Naive thymus-derived CD4-positive, alpha-beta T cell (primary cell): ENCODE results near the gene SHCBP1. TPM values are rescaled to one million over a fixed set of nuclear protein-coding genes. Genes with fewer than 3 reads are reported as not detected.

Experiments used
- ATAC-seq: fragments of 150-1000 bp; cut with Tn5 transposase; 2 replicates; pipeline ENCODE4 v1.10.0; 2021; ENCODE audit warnings: mild to moderate bottlenecking, moderate library complexity
- CTCF ChIA-PET: fragments of 350-600 bp; sonication (Branson Sonifier 250); formaldehyde crosslinking; loops from one replicate; lab custom pipeline; 2021; ENCODE audit warnings: antibody characterized with exemption; lab: Charles Lee
- POLR2A ChIA-PET: fragments of 350-600 bp; sonication (Branson Sonifier 250); formaldehyde crosslinking; loops from one replicate; lab custom pipeline; 2021; ENCODE audit warnings: antibody characterized with exemption, inconsistent platforms; lab: Charles Lee
- DNase-seq, 9 donors: peaks; one replicate each; pipeline versions ENCODE4 v3.0.0 to v3.0.0-alpha.2; 2020 to 2022; ENCODE audit warnings: mixed read lengths in 1 of 9
- H3K27ac ChIP-seq: one replicate; pipeline ENCODE4 v1.7.0; 2013; ENCODE audit warnings: mild to moderate bottlenecking, low read depth, low read length, moderate library complexity
- H3K27me3 ChIP-seq, 2 donors: one replicate each; pipeline ENCODE4 v1.7.0; 2013; ENCODE audit warnings: low read length in 2 of 2, mild to moderate bottlenecking in 2 of 2, moderate library complexity in 2 of 2; ENCODE audit not compliant: control insufficient read depth in 2 of 2, insufficient read depth in 2 of 2
- H3K36me3 ChIP-seq, 3 experiments: 1 replicate in 2 of 3; 2 replicates in 1 of 3; pipeline ENCODE4 v1.7.0; 2013; ENCODE audit warnings: low read length in 3 of 3, mild to moderate bottlenecking in 3 of 3, moderate library complexity in 1 of 3; ENCODE audit not compliant: insufficient read depth in 3 of 3, control insufficient read depth in 2 of 3
- H3K4me1 ChIP-seq, 2 donors: one replicate each; pipeline ENCODE4 v1.7.0; 2013; ENCODE audit warnings: low read length in 2 of 2, mild to moderate bottlenecking in 2 of 2, moderate library complexity in 1 of 2; ENCODE audit not compliant: control insufficient read depth in 2 of 2, insufficient read depth in 2 of 2
- H3K4me3 ChIP-seq: 2 replicates; pipeline ENCODE4 v1.7.0; 2013; ENCODE audit warnings: mild to moderate bottlenecking, low read length
- H3K9me3 ChIP-seq, 3 experiments: 1 replicate in 2 of 3; 2 replicates in 1 of 3; pipeline ENCODE4 v1.7.0; 2013; ENCODE audit warnings: low read length in 3 of 3; ENCODE audit not compliant: control insufficient read depth in 2 of 3
- H3K27ac Mint-ChIP-seq, 9 donors: one replicate each; pipeline ENCODE4 v1.8.0; 2020 to 2022; ENCODE audit warnings: mixed read lengths in 9 of 9, mild to moderate bottlenecking in 8 of 9, moderate library complexity in 5 of 9, inconsistent platforms in 2 of 9
- H3K27me3 Mint-ChIP-seq, 5 donors: one replicate each; pipeline ENCODE4 v1.8.0; 2021 to 2022; ENCODE audit warnings: mixed read lengths in 5 of 5, mild to moderate bottlenecking in 1 of 5
- H3K36me3 Mint-ChIP-seq, 5 donors: one replicate each; pipeline ENCODE4 v1.8.0; 2020 to 2022; ENCODE audit warnings: mixed read lengths in 5 of 5, mild to moderate bottlenecking in 3 of 5, inconsistent platforms in 1 of 5
- H3K4me1 Mint-ChIP-seq, 7 donors: one replicate each; pipeline ENCODE4 v1.8.0; 2020 to 2022; ENCODE audit warnings: mixed read lengths in 7 of 7, mild to moderate bottlenecking in 3 of 7, inconsistent platforms in 1 of 7
- H3K4me3 Mint-ChIP-seq, 10 donors: one replicate each; pipeline ENCODE4 v1.8.0; 2020 to 2022; ENCODE audit warnings: mild to moderate bottlenecking in 10 of 10, mixed read lengths in 10 of 10, moderate library complexity in 6 of 10, inconsistent platforms in 2 of 10
- H3K9me3 Mint-ChIP-seq, 11 donors: one replicate each; pipeline ENCODE4 v1.8.0; 2020 to 2022; ENCODE audit warnings: mixed read lengths in 11 of 11, mild to moderate bottlenecking in 4 of 11, inconsistent platforms in 1 of 11, moderate library complexity in 1 of 11
- intact Hi-C, 2 donors: fragments of 100-400 bp; cut with micrococcal nuclease; formaldehyde crosslinking; loops; one replicate each; pipeline ENCODE4 v1.15.1; 2023
- polyA plus RNA-seq, 2 donors: library from polyadenylated mRNA; unstranded; fragments of 300-500 nt; fragmentation: Illumina TruSeq; gene quantifications; one replicate each; pipeline ENCODE4 v1.2.3, GENCODE V29; 2021
- total RNA-seq, 6 experiments: library from RNA in 5 of 6; stranded (reverse) in 5 of 6; gene quantifications; 1 replicate in 5 of 6; 2 replicates in 1 of 6; pipeline ENCODE4 v1.2.3 and lab custom pipeline; 2021 to 2026

SHCBP1 gene
- total and polyA plus RNA-seq, 7 experiments from 2014 or later = 0.07 to 37.8 (median 0.79) TPM; not detected in 1

- H3K4me1 Mint-ChIP-seq = peaks cover 0 to 2% (median 0%) of the 10 kb centered on the region in 7 donors
- Histone ChIP-seq H3K4me1 (no peaks in the 10 kb centered on the region), H3K36me3 (no peaks in the 10 kb centered on the region), H3K27me3 (no peaks in the 10 kb centered on the region), H3K9me3 (no peaks in the 10 kb centered on the region), H3K4me3 (no peak overlapping the region), H3K27ac (no peak overlapping the region)
- H3K4me3 Mint-ChIP-seq = no peak overlapping the region
- intact Hi-C loops = no loop called here
- no peaks in the 10 kb centered on the region for H3K9me3 Mint-ChIP-seq
- CTCF ChIA-PET = no interaction called here
- H3K27me3 Mint-ChIP-seq = peaks cover 0 to 29% (median 11%) of the 10 kb centered on the region in 5 donors
- no peak overlapping the region for H3K27ac Mint-ChIP-seq
- POLR2A ChIA-PET = no interaction called here
- DNase-seq (no peak), ATAC-seq (no peak)
- no peaks in the 10 kb centered on the region for H3K36me3 Mint-ChIP-seq
These were observed 71.7 kb downstream of the SHCBP1 start for GRCh38 chr16:46549477-46549876.

Other genes starting within 250 kb of the SHCBP1 start
- gene VPS35, start 67.8 kb upstream of the SHCBP1 start, total RNA-seq = 10 to 100 TPM; 53.8 to 93.0 (median 85.8) TPM
- 10 to 100 TPM; 73.0 to 85.7 TPM for gene VPS35, start 67.8 kb upstream of the SHCBP1 start, polyA plus RNA-seq
- 10 to 100 TPM in 1 of 5 experiments, 1 to 10 TPM in 4; 2.7 to 27.3 (median 5.1) TPM for gene ORC6, start 68.3 kb upstream of the SHCBP1 start, total RNA-seq
- gene ORC6, start 68.3 kb upstream of the SHCBP1 start, polyA plus RNA-seq = 1 to 10 TPM; 1.1 to 1.4 TPM
- under 1 TPM in 2 of 5 experiments, not detected in 3; 0.20 to 0.42 TPM for gene MYLK3, start 127.0 kb upstream of the SHCBP1 start, total RNA-seq
- gene MYLK3, start 127.0 kb upstream of the SHCBP1 start, polyA plus RNA-seq = not detected
- gene C16orf87, start 209.8 kb upstream of the SHCBP1 start, total RNA-seq = 10 to 100 TPM in 3 of 5 experiments, 1 to 10 TPM in 2; 5.6 to 14.0 (median 12.7) TPM
- gene C16orf87, start 209.8 kb upstream of the SHCBP1 start, polyA plus RNA-seq = 1 to 10 TPM; 5.3 to 8.8 TPM